Transverse colon (tissue), 3 donors: ENCODE data around the gene EIF4EBP2.

ENCODE experiments used
- POLR2A ChIP-seq: fragments of 450-650 bp; IDR thresholded peaks from one replicate; pipeline ENCODE4 v1.6.1; 2016; ENCODE audit warnings: antibody characterized with exemption, mild to moderate bottlenecking, moderate library complexity
- POLR2AphosphoS5 ChIP-seq, 3 donors: sonication (generic); formaldehyde crosslinking; IDR thresholded peaks; one replicate each; pipeline ENCODE4 v1.6.1; 2016; ENCODE audit warnings: antibody characterized with exemption in 3 of 3

DNA sequence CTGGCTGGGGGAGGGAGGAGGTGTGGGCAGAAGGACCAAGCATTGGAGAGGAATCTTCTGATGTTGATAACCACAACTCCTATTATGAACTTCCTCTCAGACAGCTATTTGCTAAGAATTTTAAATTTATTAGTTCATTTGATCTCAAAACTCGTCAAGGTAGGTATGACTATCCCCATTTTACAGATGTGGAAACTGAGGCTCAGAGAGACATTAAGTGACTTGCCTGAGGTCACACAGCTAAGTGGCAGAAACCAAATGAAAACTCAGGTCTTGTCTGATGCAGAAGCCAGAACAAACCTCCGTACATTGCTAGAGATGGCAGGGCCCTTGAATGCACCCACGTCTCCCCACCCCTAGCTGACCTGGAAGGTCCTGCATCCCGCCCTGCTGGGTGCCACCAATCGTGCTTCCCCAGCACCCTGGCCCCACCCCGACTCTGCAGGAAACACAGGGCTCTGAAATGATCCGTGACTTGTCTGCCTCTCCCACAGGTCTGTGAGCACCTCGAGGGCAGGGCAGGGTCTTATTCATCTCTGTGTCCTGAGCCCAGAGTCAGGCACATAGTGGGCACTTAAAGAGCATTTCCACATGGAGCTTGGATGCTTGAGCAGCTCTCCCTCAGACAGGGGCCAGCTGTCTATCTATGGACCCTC lies 69.0 kb downstream of the EIF4EBP2 start:
- no peak for TF ChIP-seq POLR2AphosphoS5 (IDR thresholded peaks at IDR 0.05)
- TF ChIP-seq POLR2A: no peak
